MM.1S (cell line): Measurements from ENCODE around the gene MPRIP.

Experiments used
- EZH2 ChIP-seq: fragments of 300-600 bp; sonication (generic); optimal IDR thresholded peaks from 2 replicates; pipeline ENCODE3; 2017; ENCODE audit warnings: low read depth, mild to moderate bottlenecking, antibody characterized with exemption, low read length, mixed read lengths
- EZH2phosphoT487 ChIP-seq: fragments of 300-600 bp; sonication (generic); IDR thresholded peaks from 2 replicates; pipeline ENCODE4 v1.6.1; 2018; ENCODE audit warnings: antibody characterized with exemption, low read length
- TF ChIP-seq, protein P1 (sequence below): fragments of 300-600 bp; sonication (generic); IDR thresholded peaks from 2 replicates; pipeline ENCODE4 v1.5.1; 2016; ENCODE audit warnings: antibody characterized with exemption, low read length, mixed read lengths

DNA sequence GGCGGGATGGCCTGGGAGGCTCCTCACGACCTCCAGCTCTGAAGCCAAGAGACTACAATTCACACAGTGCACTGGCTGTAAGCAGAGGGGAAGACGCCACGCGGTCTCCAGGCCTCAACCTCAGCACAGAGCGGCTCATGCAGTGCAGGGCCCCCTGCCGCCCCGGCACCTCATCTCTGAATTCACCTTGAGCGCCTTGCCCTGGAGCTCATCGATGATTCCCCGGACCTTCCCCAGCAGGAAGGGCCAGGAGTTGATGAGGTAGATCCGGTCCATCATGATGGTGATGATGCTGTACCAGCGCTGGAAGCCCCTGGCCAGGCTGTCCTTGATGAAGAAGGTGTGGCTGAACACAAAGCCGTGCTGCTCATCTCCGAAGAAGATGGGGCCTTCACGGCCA, 181.5 kb downstream of the MPRIP start:
- TF ChIP-seq, protein P1, sequence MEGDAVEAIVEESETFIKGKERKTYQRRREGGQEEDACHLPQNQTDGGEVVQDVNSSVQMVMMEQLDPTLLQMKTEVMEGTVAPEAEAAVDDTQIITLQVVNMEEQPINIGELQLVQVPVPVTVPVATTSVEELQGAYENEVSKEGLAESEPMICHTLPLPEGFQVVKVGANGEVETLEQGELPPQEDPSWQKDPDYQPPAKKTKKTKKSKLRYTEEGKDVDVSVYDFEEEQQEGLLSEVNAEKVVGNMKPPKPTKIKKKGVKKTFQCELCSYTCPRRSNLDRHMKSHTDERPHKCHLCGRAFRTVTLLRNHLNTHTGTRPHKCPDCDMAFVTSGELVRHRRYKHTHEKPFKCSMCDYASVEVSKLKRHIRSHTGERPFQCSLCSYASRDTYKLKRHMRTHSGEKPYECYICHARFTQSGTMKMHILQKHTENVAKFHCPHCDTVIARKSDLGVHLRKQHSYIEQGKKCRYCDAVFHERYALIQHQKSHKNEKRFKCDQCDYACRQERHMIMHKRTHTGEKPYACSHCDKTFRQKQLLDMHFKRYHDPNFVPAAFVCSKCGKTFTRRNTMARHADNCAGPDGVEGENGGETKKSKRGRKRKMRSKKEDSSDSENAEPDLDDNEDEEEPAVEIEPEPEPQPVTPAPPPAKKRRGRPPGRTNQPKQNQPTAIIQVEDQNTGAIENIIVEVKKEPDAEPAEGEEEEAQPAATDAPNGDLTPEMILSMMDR, result no peak
- TF ChIP-seq EZH2phosphoT487, result no peak
- TF ChIP-seq EZH2, result no peak
